Lower lobe of right lung (tissue), 2 donors: ENCODE results near the gene PATL2. TPM values are rescaled to one million over a fixed set of nuclear protein-coding genes. Genes with fewer than 3 reads are reported as not detected.

Experiments
- ATAC-seq, 2 donors: fragments of 200-7000 bp; cut with Tn5 transposase; one replicate each; pipeline ENCODE4 v1.9.1; 2020 to 2022; ENCODE audit warnings: mild to moderate bottlenecking in 2 of 2, moderate library complexity in 2 of 2
- DNase-seq: peaks from one replicate; pipeline ENCODE4 v3.0.0-alpha.2; 2020
- H3K27ac ChIP-seq: fragments of 200-600 bp; one replicate; pipeline ENCODE4 v1.8.0; 2022
- H3K27me3 ChIP-seq: fragments of 200-600 bp; one replicate; pipeline ENCODE4 v1.8.0; 2022; ENCODE audit warnings: low read depth
- H3K36me3 ChIP-seq: fragments of 200-600 bp; one replicate; pipeline ENCODE4 v1.8.0; 2022; ENCODE audit warnings: mild to moderate bottlenecking
- H3K4me1 ChIP-seq: fragments of 200-600 bp; one replicate; pipeline ENCODE4 v1.8.0; 2022
- H3K4me3 ChIP-seq: fragments of 200-600 bp; one replicate; pipeline ENCODE4 v1.8.0; 2022; ENCODE audit warnings: mild to moderate bottlenecking
- H3K9me3 ChIP-seq: fragments of 200-600 bp; one replicate; pipeline ENCODE4 v1.8.0; 2022
- CTCF ChIP-seq: fragments of 200-600 bp; IDR thresholded peaks from one replicate; pipeline ENCODE4 v1.8.0; 2022; ENCODE audit warnings: antibody characterized with exemption, mild to moderate bottlenecking
- intact Hi-C: fragments of 100-400 bp; cut with DNase I; formaldehyde crosslinking; loops from one replicate; pipeline ENCODE4 v1.11.0; 2022
- total RNA-seq: library from RNA; stranded (reverse); fragmentation: NEBNext Ultra II Directional; extraction: Animal tissue kit (Norgen Biotek cat#: 25700); gene quantifications from one replicate; pipeline ENCODE4 v1.2.1, GENCODE V29; 2021
- donor health status: DM: no; HTN: yes; CAD: no; lungs with severe emphysema.

The PATL2 gene
- total RNA-seq, 1 donor from 2014 or later = 4.5 TPM

- Histone ChIP-seq H3K36me3 (no peaks in the 10 kb centered on the region), H3K27me3 (no peaks in the 10 kb centered on the region), H3K4me1 (peaks cover 11% of the 10 kb centered on the region), H3K4me3 (no peak overlapping the region), H3K27ac (no peak overlapping the region), H3K9me3 (no peaks in the 10 kb centered on the region)
- no peak for TF ChIP-seq CTCF
- intact Hi-C loops = loop anchor here (10.0 kb wide), 1 partner anchor 66 kb away; the partner anchor contains the start of gene TRIM69
- ATAC-seq (no peak), DNase-seq (no peak)
Measured at GRCh38 chr15:44668921-44669320, 42.2 kb downstream of the PATL2 start.

DNA sequence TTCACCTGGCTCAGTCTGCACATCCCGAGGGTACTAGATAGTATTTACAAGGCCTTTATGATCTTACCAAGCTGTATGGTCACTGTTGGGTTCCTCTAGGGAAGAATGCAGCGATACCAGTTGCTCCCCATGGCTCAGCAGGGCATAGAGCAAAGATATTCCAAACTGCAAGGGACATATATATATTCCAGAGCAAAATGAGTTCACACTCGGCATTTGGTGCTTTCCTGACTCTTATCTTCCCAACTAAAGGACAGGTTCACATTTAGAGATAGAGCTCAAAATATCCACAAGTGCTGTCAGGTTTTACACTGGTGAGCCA is 44.1 kb downstream of the PATL2 start:
- H3K4me1 ChIP-seq = peaks cover 19% of the 10 kb centered on the region
- intact Hi-C loops = loop anchor here (10.0 kb wide), 1 partner anchor 68 kb away; the partner anchor contains the start of gene TRIM69
- H3K9me3 ChIP-seq = no peaks in the 10 kb centered on the region
- no peak overlapping the region for H3K4me3 ChIP-seq
- H3K27ac ChIP-seq = peak overlapping the region; percentile 26
- ATAC-seq = no peak
- no peaks in the 10 kb centered on the region for H3K36me3 ChIP-seq
- no peak for DNase-seq
- H3K27me3 ChIP-seq = no peaks in the 10 kb centered on the region
- no peak for TF ChIP-seq CTCF

- intact Hi-C loops = loop anchor here (10.0 kb wide), 1 partner anchor 68 kb away; the partner anchor contains the start of gene TRIM69
Measured at GRCh38 chr15:44666210-44667038, 44.7 kb downstream of the PATL2 start.

DNA sequence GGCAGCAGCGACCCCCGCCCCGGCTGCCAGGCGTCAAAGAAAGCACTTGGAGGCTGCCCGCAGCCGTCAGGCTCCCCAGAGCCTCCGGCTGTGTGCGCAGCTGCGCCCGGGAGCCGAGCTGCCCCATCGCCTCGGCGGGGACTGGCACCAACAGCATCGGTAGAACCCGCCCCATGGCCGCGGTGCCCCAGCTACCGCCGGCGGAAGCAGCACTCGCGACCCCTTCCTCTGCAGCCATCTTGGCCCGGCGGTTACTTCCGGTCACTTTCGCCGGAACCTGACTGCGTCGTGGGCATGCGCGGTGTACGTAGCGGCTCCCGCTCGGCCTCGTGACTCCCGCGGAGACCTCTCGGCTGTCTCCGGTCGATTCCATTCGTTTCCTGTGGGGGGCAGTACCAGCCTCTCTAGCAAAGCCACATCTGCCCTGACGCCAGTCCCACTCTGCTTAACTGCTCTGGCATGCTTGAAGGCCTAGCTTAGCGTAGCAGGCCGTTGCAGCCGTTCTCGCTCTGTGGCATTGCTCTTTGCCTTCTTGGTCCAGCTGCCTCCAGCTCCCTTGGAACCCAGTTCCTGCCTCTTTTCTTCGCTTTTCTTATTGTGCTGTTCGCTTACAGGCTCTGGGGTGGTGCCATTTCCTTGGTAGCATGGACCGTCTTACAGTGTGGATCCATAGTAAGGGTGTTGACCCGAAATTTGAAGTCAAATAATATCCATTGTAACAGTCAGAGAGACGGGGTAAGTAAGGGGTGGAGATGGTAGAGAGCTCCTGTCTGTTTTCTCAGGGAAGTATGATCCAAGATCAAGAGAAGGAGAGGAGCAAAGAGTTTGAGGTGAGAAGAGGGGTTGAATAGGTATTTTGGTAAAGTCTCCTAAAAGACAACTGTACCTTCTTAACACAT is 47.5 kb downstream of the PATL2 start, which contains the start of gene SPG11:
Gene SPG11, minus strand, starts transcription at position 253 of the 899 bp plus-strand sequence. Its CDS starts 15 bp downstream, at position 238.
- intact Hi-C loops = loop anchor here (10.0 kb wide), 1 partner anchor 71 kb away; the partner anchor contains the start of gene TRIM69
- H3K4me1 ChIP-seq = peaks cover 37% of the 10 kb centered on the region
- H3K27me3 ChIP-seq = no peaks in the 10 kb centered on the region
- ATAC-seq (peak; percentile 98 to 99), DNase-seq (peak; percentile 99)
- peak within 1 kb of the TSS; percentile 82 for H3K4me3 ChIP-seq
- peak; percentile 97 for TF ChIP-seq CTCF
- H3K36me3 ChIP-seq = peaks cover 13% of the 10 kb centered on the region
- H3K9me3 ChIP-seq = no peaks in the 10 kb centered on the region
- peak within 1 kb of the TSS; percentile 98 for H3K27ac ChIP-seq

More at GRCh38 chr15:44666210-44667038, 44.7 kb downstream of the PATL2 start:
- Histone ChIP-seq H3K27ac (peak overlapping the region; percentile 26), H3K4me3 (no peak overlapping the region), H3K27me3 (no peaks in the 10 kb centered on the region), H3K4me1 (peaks cover 25% of the 10 kb centered on the region), H3K36me3 (no peaks in the 10 kb centered on the region), H3K9me3 (no peaks in the 10 kb centered on the region)
- TF ChIP-seq CTCF = no peak
- no peak for ATAC-seq
- no peak for DNase-seq
